ENCODE measurements around the gene NARS2. TPM values are rescaled to one million over a fixed set of nuclear protein-coding genes. Genes with fewer than 3 reads are reported as not detected.

The NARS2 gene
- total RNA-seq, 1 experiment from 2014 or later, result 46.7 TPM

DNA sequence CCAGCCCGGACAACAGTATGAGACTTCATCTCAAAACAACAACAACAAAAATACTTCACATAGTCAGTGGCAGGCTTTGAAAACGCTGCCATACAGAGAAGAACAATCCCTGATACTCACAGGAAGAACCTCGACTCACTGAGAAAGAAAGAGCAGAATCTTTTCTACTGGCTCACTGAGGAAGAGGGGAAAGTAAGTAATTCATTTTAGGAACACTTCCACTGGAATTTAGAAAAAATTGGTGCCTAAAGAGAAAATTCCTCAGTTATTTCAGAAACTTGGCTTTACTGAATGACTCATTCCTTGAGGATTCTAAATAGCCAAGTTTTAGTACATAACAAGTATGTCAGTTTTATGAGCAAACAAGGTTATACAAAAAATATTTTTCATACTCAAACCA is 12.3 kb downstream of the NARS2 start:
- Histone ChIP-seq H3K4me1 (ENCODE audit: insufficient read depth, low read length, poor library complexity, severe bottlenecking) (peaks cover 28% of the 10 kb centered on the region), H3K27ac (ENCODE audit: low read depth, low read length, poor library complexity, severe bottlenecking) (peak overlapping the region; percentile 38), H3K4me3 (ENCODE audit: low read depth, low read length, poor library complexity, severe bottlenecking) (no peak overlapping the region), H3K9me3 (ENCODE audit: low read depth, low read length, poor library complexity, severe bottlenecking) (no peaks in the 10 kb centered on the region), H3K36me3 (ENCODE audit: insufficient read depth, low read length, poor library complexity, severe bottlenecking) (peaks cover 37% of the 10 kb centered on the region), H3K27me3 (replicated peaks; ENCODE audit: insufficient read depth, low read depth, low read length, poor library complexity) (no peaks in the 10 kb centered on the region)
- DNase-seq (ENCODE audit: low spot score), result peak; percentile 24
- TF ChIP-seq, protein P1, sequence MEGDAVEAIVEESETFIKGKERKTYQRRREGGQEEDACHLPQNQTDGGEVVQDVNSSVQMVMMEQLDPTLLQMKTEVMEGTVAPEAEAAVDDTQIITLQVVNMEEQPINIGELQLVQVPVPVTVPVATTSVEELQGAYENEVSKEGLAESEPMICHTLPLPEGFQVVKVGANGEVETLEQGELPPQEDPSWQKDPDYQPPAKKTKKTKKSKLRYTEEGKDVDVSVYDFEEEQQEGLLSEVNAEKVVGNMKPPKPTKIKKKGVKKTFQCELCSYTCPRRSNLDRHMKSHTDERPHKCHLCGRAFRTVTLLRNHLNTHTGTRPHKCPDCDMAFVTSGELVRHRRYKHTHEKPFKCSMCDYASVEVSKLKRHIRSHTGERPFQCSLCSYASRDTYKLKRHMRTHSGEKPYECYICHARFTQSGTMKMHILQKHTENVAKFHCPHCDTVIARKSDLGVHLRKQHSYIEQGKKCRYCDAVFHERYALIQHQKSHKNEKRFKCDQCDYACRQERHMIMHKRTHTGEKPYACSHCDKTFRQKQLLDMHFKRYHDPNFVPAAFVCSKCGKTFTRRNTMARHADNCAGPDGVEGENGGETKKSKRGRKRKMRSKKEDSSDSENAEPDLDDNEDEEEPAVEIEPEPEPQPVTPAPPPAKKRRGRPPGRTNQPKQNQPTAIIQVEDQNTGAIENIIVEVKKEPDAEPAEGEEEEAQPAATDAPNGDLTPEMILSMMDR (conservative IDR thresholded peaks at IDR 0.05; ENCODE audit: low read depth, low read length), result no peak
- TF ChIP-seq EZH2 (IDR thresholded peaks at IDR 0.05; ENCODE audit: borderline replicate concordance, low read depth, low read length, poor library complexity, severe bottlenecking), result no peak
- BruUV-seq (replicated peaks), result no TSS peak
- ChIA-PET CTCF (no interaction called here), POLR2A (ENCODE audit: low non-redundant PET) (no interaction called here)
- intact Hi-C loops (cut with micrococcal nuclease; ENCODE audit: unreplicated experiment), result loop anchor here (10.0 kb wide), 2 partner anchors 428 to 558 kb away; partner anchors contain the start of gene ALG8

DNA sequence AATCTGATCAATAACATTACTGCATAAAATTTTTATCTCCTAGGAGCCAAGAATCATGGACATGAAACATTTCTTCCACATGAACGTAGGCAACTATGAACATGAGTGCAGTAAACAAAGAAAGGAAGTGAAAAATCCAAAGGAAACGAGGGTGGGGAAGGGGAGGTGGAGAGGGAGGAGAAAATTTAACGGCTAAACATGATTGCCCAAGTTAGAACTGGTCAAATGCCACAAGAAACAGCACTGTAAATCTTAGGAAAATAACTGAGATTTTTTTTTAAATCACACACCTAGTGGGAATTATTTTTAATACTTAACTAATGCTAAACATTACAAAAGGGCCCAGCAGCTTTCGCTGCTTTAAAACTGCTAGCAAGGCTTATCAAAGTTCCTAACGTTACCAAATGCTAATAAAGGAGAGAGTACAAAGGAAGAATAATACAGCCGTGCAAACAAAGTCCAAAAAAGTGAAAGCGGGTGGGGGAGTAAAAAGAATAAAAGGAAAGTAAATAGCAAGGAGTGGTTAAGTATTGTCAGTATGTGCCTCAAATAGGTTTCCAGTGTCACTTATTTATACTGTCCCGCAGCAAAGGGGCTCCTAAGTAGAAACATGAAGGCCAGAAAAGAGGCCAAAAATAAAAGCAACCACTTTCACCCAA is 13.7 kb downstream of the NARS2 start:
- TF ChIP-seq, protein P1 (conservative IDR thresholded peaks at IDR 0.05; ENCODE audit: low read depth, low read length), result no peak
- TF ChIP-seq EZH2 (IDR thresholded peaks at IDR 0.05; ENCODE audit: borderline replicate concordance, low read depth, low read length, poor library complexity, severe bottlenecking), result no peak
- BruUV-seq (replicated peaks), result no TSS peak

DNA sequence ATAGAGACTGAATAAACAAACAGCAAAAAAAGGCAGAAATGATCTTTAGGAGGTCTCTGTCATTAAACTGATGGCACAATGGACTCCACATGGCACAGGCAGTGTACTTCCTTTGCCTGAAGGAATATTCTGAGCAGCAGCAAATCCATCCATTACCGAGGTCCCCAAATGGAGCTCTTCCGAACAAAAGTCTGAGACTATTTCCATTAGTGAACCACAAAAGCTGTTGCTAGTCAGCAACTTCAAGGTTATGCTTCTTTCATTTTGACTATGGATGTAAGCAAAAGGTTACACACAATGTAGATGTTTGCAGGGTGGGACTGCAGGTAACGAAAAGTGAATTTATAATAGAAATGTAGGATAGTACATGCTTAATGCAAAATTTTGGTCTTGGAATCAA is 14.5 kb downstream of the NARS2 start:
- no TSS peak for BruUV-seq (replicated peaks)
- H3K27me3 ChIP-seq (replicated peaks; ENCODE audit: insufficient read depth, low read depth, low read length, poor library complexity), result no peaks in the 10 kb centered on the region
- intact Hi-C loops (cut with micrococcal nuclease; ENCODE audit: unreplicated experiment), result loop anchor here (10.0 kb wide), 2 partner anchors 425 to 555 kb away; partner anchors contain the start of gene ALG8
- peaks cover 31% of the 10 kb centered on the region for H3K36me3 ChIP-seq (ENCODE audit: insufficient read depth, low read length, poor library complexity, severe bottlenecking)
- DNase-seq (ENCODE audit: low spot score), result no peak
- H3K27ac ChIP-seq (ENCODE audit: low read depth, low read length, poor library complexity, severe bottlenecking), result no peak overlapping the region
- TF ChIP-seq EZH2 (IDR thresholded peaks at IDR 0.05; ENCODE audit: borderline replicate concordance, low read depth, low read length, poor library complexity, severe bottlenecking), result no peak
- TF ChIP-seq, protein P1 (conservative IDR thresholded peaks at IDR 0.05; ENCODE audit: low read depth, low read length), result no peak
- no peaks in the 10 kb centered on the region for H3K9me3 ChIP-seq (ENCODE audit: low read depth, low read length, poor library complexity, severe bottlenecking)
- H3K4me1 ChIP-seq (ENCODE audit: insufficient read depth, low read length, poor library complexity, severe bottlenecking), result peaks cover 28% of the 10 kb centered on the region
- no peak overlapping the region for H3K4me3 ChIP-seq (ENCODE audit: low read depth, low read length, poor library complexity, severe bottlenecking)
- POLR2A ChIA-PET (ENCODE audit: low non-redundant PET), result no interaction called here
- CTCF ChIA-PET, result no interaction called here

More for the DNA sequence above, 13.7 kb downstream of the NARS2 start:
- Histone ChIP-seq H3K27me3 (replicated peaks; ENCODE audit: insufficient read depth, low read depth, low read length, poor library complexity) (no peaks in the 10 kb centered on the region), H3K36me3 (ENCODE audit: insufficient read depth, low read length, poor library complexity, severe bottlenecking) (peaks cover 38% of the 10 kb centered on the region), H3K27ac (ENCODE audit: low read depth, low read length, poor library complexity, severe bottlenecking) (peak overlapping the region; percentile 38), H3K4me1 (ENCODE audit: insufficient read depth, low read length, poor library complexity, severe bottlenecking) (peaks cover 28% of the 10 kb centered on the region), H3K9me3 (ENCODE audit: low read depth, low read length, poor library complexity, severe bottlenecking) (no peaks in the 10 kb centered on the region), H3K4me3 (ENCODE audit: low read depth, low read length, poor library complexity, severe bottlenecking) (no peak overlapping the region)
- DNase-seq (ENCODE audit: low spot score), result no peak
- intact Hi-C loops (cut with micrococcal nuclease; ENCODE audit: unreplicated experiment), result loop anchor here (10.0 kb wide), 2 partner anchors 426 to 556 kb away; partner anchors contain the start of gene ALG8
- CTCF ChIA-PET, result no interaction called here
- POLR2A ChIA-PET (ENCODE audit: low non-redundant PET), result interaction anchor here (0.7 kb wide), 1 partner anchor 1149 kb away, joined by 3 read pairs; no protein-coding TSS in a partner anchor
